Neutrophil (primary cell): ENCODE results near the gene DAB2IP.

Source experiments
- H3K27ac ChIP-seq: fragments of 200-600 bp; sonication (generic); 2 replicates; pipeline ENCODE4 v1.5.1; 2016; ENCODE audit warnings: mild to moderate bottlenecking, moderate library complexity
- H3K27me3 ChIP-seq: fragments of 200-600 bp; sonication (generic); 2 replicates; pipeline ENCODE4 v1.6.0; 2016; ENCODE audit warnings: mild to moderate bottlenecking
- H3K36me3 ChIP-seq: fragments of 200-600 bp; sonication (generic); 2 replicates; pipeline ENCODE4 v1.5.1; 2017
- H3K4me1 ChIP-seq, 2 experiments: fragments of 200-600 bp in 1 of 2; sonication (generic) in 1 of 2; 1 replicate in 1 of 2; 2 replicates in 1 of 2; pipeline versions ENCODE4 v1.5.1 to v1.6.1; 2013 to 2016; ENCODE audit warnings: low read depth in 1 of 2, low read length in 1 of 2, mild to moderate bottlenecking in 1 of 2, moderate library complexity in 1 of 2; ENCODE audit not compliant: control insufficient read depth in 1 of 2, insufficient read depth in 1 of 2
- H3K4me3 ChIP-seq, 2 experiments: fragments of 200-600 bp in 1 of 2; sonication (generic) in 1 of 2; 1 replicate in 1 of 2; 2 replicates in 1 of 2; pipeline ENCODE4 v1.5.1; 2013 to 2016; ENCODE audit warnings: low read depth in 1 of 2, low read length in 1 of 2, mild to moderate bottlenecking in 1 of 2, moderate library complexity in 1 of 2
- H3K9me3 ChIP-seq: fragments of 200-600 bp; sonication (generic); 2 replicates; pipeline ENCODE4 v1.5.1; 2016
- TF ChIP-seq, protein P1 (sequence below): fragments of 200-600 bp; sonication (generic); IDR thresholded peaks from 2 replicates; pipeline ENCODE4 v1.5.1; 2016; ENCODE audit warnings: antibody characterized with exemption

DAB2IP gene

DNA sequence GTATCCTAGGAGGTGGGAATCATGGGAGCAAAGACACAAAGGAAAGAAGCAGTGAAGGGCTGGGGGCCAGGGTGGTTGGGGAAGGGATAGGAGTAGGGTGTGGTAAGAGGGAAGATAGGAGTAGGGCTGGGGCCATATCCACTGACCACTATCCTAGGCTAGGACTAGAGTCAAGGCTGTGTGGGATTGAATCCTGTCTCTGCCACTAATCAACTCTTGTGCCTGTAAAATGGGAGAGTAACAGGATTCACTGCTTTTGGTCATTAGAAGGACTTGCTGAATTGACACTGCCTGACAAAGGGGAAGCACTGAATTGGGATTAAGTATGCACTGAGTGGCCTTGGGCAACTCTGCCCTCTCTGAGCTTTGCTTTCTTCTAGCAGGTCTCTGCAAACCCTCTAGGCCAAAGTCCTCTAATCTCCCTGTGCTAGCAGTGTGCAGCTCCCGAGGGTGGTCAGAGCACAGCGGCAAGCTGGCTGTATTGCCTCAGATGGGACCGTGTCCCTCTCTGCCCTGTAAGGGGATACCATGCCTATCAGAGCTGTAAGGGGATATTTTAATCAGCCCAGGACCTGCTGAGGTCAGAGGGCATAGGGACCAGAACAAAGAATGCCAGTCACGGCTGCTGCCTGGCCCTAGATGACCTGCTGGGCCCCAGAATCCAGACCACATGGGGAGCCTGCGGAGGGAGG is 12.4 kb upstream of the DAB2IP start:
- H3K27me3 ChIP-seq: peaks cover 42% of the 10 kb centered on the region
- TF ChIP-seq, protein P1, sequence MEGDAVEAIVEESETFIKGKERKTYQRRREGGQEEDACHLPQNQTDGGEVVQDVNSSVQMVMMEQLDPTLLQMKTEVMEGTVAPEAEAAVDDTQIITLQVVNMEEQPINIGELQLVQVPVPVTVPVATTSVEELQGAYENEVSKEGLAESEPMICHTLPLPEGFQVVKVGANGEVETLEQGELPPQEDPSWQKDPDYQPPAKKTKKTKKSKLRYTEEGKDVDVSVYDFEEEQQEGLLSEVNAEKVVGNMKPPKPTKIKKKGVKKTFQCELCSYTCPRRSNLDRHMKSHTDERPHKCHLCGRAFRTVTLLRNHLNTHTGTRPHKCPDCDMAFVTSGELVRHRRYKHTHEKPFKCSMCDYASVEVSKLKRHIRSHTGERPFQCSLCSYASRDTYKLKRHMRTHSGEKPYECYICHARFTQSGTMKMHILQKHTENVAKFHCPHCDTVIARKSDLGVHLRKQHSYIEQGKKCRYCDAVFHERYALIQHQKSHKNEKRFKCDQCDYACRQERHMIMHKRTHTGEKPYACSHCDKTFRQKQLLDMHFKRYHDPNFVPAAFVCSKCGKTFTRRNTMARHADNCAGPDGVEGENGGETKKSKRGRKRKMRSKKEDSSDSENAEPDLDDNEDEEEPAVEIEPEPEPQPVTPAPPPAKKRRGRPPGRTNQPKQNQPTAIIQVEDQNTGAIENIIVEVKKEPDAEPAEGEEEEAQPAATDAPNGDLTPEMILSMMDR: no peak

DNA sequence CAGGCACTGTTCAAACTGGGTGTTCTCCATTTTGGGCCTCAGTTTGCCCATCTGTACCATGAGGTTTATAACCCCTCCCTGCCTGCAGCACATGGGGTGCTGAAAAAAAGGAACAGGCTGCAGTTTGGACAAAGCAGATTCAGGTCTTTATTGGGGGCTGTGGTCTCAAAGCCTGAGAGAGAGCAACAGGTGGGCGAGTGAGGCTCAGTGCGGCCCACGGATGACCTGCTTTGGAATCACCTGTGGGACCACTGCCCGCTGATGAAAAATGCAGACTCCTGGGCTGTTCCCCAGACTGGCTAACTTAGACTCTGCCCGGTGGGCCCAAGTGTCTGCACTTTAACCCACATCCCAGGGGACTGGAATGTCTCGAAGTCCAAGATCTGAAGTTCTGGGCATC is 11.8 kb upstream of the DAB2IP start:
- peaks cover 40% of the 10 kb centered on the region for H3K27me3 ChIP-seq

More for the DNA sequence above, 12.4 kb upstream of the DAB2IP start:
- H3K4me1 ChIP-seq: no peaks in the 10 kb centered on the region
- no peak overlapping the region for H3K4me3 ChIP-seq
- H3K9me3 ChIP-seq: no peaks in the 10 kb centered on the region
- no peak overlapping the region for H3K27ac ChIP-seq
- H3K36me3 ChIP-seq: no peaks in the 10 kb centered on the region

DNA sequence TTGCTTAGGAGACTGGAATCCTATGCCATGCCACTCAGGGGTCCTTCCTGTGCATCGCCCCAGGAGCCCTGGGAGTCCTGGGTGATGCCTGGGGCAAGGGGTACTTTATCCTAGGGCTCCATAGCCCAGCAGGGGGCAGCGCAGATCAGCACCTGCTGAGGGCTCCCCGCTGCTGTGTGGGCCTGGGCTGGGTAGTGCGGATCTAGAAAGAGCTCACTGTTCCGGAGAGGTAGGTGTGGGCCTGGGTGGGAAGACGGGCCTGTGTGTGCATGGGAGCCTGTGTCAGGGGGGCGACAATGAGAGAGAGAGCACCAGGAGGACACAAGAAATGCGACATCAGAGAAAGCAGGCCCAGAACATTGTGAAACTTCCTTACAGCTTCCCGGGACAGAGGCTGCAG is 11.4 kb upstream of the DAB2IP start:
- H3K27ac ChIP-seq: no peak overlapping the region
- H3K4me1 ChIP-seq: no peaks in the 10 kb centered on the region
- H3K4me3 ChIP-seq: no peak overlapping the region
- no peaks in the 10 kb centered on the region for H3K36me3 ChIP-seq
- H3K9me3 ChIP-seq: no peaks in the 10 kb centered on the region
- TF ChIP-seq, protein P1: no peak
- peaks cover 40% of the 10 kb centered on the region for H3K27me3 ChIP-seq

More for the DNA sequence above, 11.8 kb upstream of the DAB2IP start:
- Histone ChIP-seq H3K4me1 (no peaks in the 10 kb centered on the region), H3K36me3 (no peaks in the 10 kb centered on the region), H3K4me3 (no peak overlapping the region), H3K27ac (no peak overlapping the region), H3K9me3 (no peaks in the 10 kb centered on the region)
- TF ChIP-seq, protein P1: no peak

DNA sequence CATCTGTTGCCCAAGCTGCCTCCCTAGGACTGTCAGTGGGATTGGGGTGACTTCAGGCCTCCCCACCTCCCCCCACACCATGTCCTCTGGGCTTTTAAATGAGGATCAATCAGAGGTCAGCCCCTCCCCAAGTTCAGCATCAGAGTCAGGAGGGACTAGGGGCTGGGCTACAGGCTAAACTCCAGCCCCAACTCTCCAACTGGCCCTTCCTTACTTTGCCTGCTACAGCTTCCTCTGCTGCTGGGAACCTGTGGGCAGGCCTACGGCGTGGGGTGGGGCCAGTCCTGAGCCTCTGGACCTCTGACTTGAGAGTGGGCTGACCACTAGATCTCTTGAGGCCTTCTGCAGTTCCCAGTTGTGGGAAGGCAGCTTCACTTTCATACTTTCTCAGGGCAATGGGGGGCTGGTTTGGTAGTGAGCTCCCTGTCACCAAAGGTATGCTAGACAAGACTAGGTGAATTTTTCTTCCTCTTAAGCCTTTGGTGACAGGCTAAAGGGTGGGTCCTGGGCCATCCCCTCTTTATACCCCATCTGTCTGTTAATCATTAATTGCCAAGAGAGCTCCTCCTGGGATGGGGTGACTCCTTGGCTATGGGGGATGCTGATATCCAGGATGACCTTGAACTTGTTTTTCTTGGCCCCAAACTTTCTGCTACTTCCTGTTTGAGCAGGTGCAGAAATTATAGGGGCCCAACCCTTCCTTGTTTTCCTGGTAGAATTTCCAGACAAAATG is 10.8 kb upstream of the DAB2IP start:
- Histone ChIP-seq H3K36me3 (no peaks in the 10 kb centered on the region), H3K9me3 (no peaks in the 10 kb centered on the region), H3K27ac (no peak overlapping the region), H3K4me1 (no peaks in the 10 kb centered on the region), H3K4me3 (no peak overlapping the region), H3K27me3 (peaks cover 40% of the 10 kb centered on the region)
- TF ChIP-seq, protein P1: no peak

DNA sequence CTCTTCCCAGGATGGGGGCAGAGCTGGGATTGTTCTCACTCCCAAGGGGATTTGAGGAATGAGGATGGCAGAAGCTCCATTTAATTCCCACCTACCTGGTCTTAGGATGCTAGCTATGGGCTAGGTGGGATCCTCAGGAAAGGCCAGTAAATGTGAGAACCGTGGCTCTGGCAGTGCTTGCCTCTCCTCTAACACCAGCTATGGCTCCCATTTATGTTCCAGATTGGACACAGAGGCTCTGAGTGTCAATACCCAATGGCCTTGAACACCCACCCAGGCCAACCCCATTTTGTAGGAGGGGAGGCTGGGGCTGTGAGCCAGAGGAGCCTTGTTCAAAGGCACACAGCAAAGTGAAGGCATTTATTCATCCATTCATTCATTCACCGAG is 10.2 kb upstream of the DAB2IP start:
- H3K4me1 ChIP-seq: no peaks in the 10 kb centered on the region
- H3K36me3 ChIP-seq: no peaks in the 10 kb centered on the region
- peaks cover 43% of the 10 kb centered on the region for H3K27me3 ChIP-seq
- TF ChIP-seq, protein P1: no peak
- H3K27ac ChIP-seq: no peak overlapping the region
- H3K9me3 ChIP-seq: no peaks in the 10 kb centered on the region
- H3K4me3 ChIP-seq: no peak overlapping the region
